GM12872 (cell line): ENCODE measurements around the gene AP3D1.
A peak's percentile ranks its signal among the peaks of the same experiment; 100 is the strongest.

ENCODE experiments used
- TF ChIP-seq, protein P1 (sequence below): IDR thresholded peaks from 3 replicates; pipeline ENCODE4 v1.5.1; 2011; ENCODE audit warnings: low read depth, mild to moderate bottlenecking, low read length, moderate library complexity; ENCODE audit not compliant: insufficient read depth

AP3D1 gene

DNA sequence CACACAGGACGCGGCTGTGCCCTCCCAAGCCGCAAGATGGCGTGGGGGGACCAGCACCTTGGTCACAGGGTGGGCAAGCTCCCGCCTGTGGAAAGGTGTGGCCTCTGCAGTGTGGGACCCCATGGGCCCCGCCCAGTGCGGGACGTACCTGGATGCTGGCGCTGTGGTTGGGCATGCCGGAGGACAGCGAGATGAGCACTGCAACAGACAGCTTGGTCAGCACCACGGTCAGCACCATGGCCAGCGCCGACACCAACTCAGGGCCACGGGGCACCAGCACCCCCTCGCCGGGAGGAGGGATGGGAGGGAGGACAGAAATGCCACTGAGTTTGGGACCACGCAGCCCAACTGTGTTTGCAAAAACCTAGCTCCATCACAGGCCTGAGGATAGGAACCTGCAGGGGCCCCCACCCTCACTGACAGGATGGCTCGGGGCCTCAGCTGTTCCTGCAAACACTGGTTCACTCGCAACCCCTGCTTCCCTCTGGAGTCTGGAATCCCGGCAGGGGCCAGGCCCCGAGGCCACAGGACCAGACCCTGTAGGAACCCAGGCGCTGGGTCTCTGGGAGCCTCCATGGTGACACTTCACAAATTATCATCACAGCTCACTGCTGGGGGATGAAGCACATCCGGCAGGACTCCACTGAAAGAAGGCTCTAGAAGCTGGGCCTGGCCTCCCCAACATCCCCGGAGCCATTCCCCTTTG is 27.5 kb downstream of the AP3D1 start:
- TF ChIP-seq, protein P1, sequence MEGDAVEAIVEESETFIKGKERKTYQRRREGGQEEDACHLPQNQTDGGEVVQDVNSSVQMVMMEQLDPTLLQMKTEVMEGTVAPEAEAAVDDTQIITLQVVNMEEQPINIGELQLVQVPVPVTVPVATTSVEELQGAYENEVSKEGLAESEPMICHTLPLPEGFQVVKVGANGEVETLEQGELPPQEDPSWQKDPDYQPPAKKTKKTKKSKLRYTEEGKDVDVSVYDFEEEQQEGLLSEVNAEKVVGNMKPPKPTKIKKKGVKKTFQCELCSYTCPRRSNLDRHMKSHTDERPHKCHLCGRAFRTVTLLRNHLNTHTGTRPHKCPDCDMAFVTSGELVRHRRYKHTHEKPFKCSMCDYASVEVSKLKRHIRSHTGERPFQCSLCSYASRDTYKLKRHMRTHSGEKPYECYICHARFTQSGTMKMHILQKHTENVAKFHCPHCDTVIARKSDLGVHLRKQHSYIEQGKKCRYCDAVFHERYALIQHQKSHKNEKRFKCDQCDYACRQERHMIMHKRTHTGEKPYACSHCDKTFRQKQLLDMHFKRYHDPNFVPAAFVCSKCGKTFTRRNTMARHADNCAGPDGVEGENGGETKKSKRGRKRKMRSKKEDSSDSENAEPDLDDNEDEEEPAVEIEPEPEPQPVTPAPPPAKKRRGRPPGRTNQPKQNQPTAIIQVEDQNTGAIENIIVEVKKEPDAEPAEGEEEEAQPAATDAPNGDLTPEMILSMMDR, result no peak

GRCh38 chr19:2122982-2123381 is 28.4 kb downstream of the AP3D1 start:
- TF ChIP-seq, protein P1, result 0 out of 3 replicates have a peak, but pooled peaks have one; percentile 1

DNA sequence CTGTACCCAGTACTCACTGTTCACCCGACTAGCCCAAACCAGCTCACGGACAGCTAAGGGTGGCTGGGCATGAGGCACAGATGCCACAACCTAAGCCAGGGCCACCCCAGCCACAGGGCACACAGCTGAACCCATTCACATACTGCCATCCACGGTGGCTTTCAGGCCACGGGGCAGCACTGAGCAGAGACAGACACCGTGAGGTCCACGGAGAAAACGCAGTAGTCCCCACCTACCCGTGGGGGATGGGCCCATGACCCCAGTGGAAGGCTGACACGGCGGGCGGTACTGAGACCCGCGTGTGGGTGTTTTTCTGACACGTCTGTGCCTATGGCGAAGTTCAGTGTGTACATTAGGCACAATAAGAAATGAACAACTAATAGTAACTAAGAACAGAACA is 29.1 kb downstream of the AP3D1 start:
- TF ChIP-seq, protein P1, result no peak

GRCh38 chr19:2121416-2122051 is 29.8 kb downstream of the AP3D1 start:
- TF ChIP-seq, protein P1, result no peak

DNA sequence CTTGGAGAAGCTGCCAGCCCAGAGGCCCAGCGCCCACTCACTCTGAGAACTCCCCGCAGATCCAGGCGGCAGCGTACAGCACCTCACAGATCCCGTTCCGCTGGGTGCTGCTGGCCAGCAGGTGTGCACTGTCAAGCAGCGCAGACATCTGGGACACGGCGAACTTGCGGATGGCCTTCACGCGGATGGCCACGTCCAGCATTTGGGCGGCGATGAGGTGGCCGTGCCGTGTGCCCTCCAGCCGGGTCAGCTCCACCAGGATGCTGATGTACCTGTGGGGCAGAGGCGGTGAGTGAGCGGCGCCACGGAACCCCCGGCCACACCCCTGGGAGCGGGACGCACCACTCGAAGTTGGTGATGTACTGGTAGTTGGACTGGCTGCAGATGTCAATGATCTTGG is 30.5 kb downstream of the AP3D1 start:
- TF ChIP-seq, protein P1, result no peak

GRCh38 chr19:2119921-2120785 is 31.2 kb downstream of the AP3D1 start:
- TF ChIP-seq, protein P1, result no peak

- TF ChIP-seq, protein P1, result no peak
Observed at GRCh38 chr19:2118438-2118837, 32.9 kb downstream of the AP3D1 start.
